Measurements from ENCODE around the gene MCRIP1. TPM values are rescaled to one million over a fixed set of nuclear protein-coding genes. Genes with fewer than 3 reads are reported as not detected.

Gene MCRIP1
- polyA plus RNA-seq, 1 donor (not counting 4 experiments of a cell fraction or from before 2014, with no cell fraction given): 17.7 TPM

GRCh38 chr17:81863833-81864768 is 31.0 kb upstream of the MCRIP1 start:
- DNase-seq (ENCODE audit: low read depth, low spot score): no peak
- dilution Hi-C loops (cut with MboI; ENCODE audit: extremely low pct_ligation_motif_present, low sequenced_read_pairs): no loop called here
- H3K27ac ChIP-seq (ENCODE audit: control insufficient read depth, insufficient read depth, low read length): no peak overlapping the region
- H3K4me2 ChIP-seq (ENCODE audit: control insufficient read depth, extremely low read depth, insufficient read depth, low read depth, low read length): no peak overlapping the region
- peaks cover 7% of the 10 kb centered on the region for H3K9me1 ChIP-seq (ENCODE audit: control insufficient read depth, extremely low read depth, insufficient read depth, low read length)
- peaks cover 36% of the 10 kb centered on the region for H3K4me1 ChIP-seq (ENCODE audit: control insufficient read depth, extremely low read depth, insufficient read depth, low read length)
- FAIRE-seq: no peak
- TF ChIP-seq EZH2 (IDR thresholded peaks at IDR 0.05; ENCODE audit: low read length): no peak
- no peak for TF ChIP-seq CTCF (optimal IDR thresholded peaks at IDR 0.05 in 1 of 3, IDR thresholded peaks at IDR 0.05 in 1 of 3, conservative IDR thresholded peaks at IDR 0.05 in 1 of 3; ENCODE audit: extremely low read depth in 1 of 3, insufficient read depth in 2 of 3, low read length in 3 of 3)
- peaks cover 26% of the 10 kb centered on the region for H4K20me1 ChIP-seq (ENCODE audit: control insufficient read depth, extremely low read depth, insufficient read depth, low read length)
- no peak overlapping the region for H3K9ac ChIP-seq (ENCODE audit: control insufficient read depth, extremely low read depth, insufficient read depth, low read length)
- peaks cover 54% of the 10 kb centered on the region for H3K79me2 ChIP-seq (ENCODE audit: control insufficient read depth, insufficient read depth, low read length)
- H3K36me3 ChIP-seq (ENCODE audit: control insufficient read depth in 2 of 2, extremely low read depth in 1 of 2, insufficient read depth in 2 of 2, low read length in 2 of 2): peaks cover 21 to 37% of the 10 kb centered on the region in 2 experiments
- no peaks in the 10 kb centered on the region for H3K9me3 ChIP-seq (ENCODE audit: control insufficient read depth, low read depth, low read length)
- no peak overlapping the region for H2AFZ ChIP-seq (ENCODE audit: control insufficient read depth, low read length)
- H3K27me3 ChIP-seq (ENCODE audit: control insufficient read depth, extremely low read depth, insufficient read depth, low read length): no peaks in the 10 kb centered on the region
- H3K4me3 ChIP-seq (ENCODE audit: control insufficient read depth in 2 of 3, extremely low read depth in 1 of 3, insufficient read depth in 2 of 3, low read depth in 1 of 3, low read length in 3 of 3): no peak overlapping the region

GRCh38 chr17:81863123-81863675 is 30.1 kb upstream of the MCRIP1 start:
- dilution Hi-C loops (cut with MboI; ENCODE audit: extremely low pct_ligation_motif_present, low sequenced_read_pairs): no loop called here
- H3K36me3 ChIP-seq (ENCODE audit: control insufficient read depth in 2 of 2, extremely low read depth in 1 of 2, insufficient read depth in 2 of 2, low read length in 2 of 2): peaks cover 27 to 41% of the 10 kb centered on the region in 2 experiments
- no peak overlapping the region for H3K4me3 ChIP-seq (ENCODE audit: control insufficient read depth in 2 of 3, extremely low read depth in 1 of 3, insufficient read depth in 2 of 3, low read depth in 1 of 3, low read length in 3 of 3)
- no peak overlapping the region for H2AFZ ChIP-seq (ENCODE audit: control insufficient read depth, low read length)
- FAIRE-seq: no peak
- H4K20me1 ChIP-seq (ENCODE audit: control insufficient read depth, extremely low read depth, insufficient read depth, low read length): peaks cover 24% of the 10 kb centered on the region
- peaks cover 7% of the 10 kb centered on the region for H3K9me1 ChIP-seq (ENCODE audit: control insufficient read depth, extremely low read depth, insufficient read depth, low read length)
- no peak overlapping the region for H3K4me2 ChIP-seq (ENCODE audit: control insufficient read depth, extremely low read depth, insufficient read depth, low read depth, low read length)
- H3K27me3 ChIP-seq (ENCODE audit: control insufficient read depth, extremely low read depth, insufficient read depth, low read length): no peaks in the 10 kb centered on the region
- H3K27ac ChIP-seq (ENCODE audit: control insufficient read depth, insufficient read depth, low read length): no peak overlapping the region
- H3K9ac ChIP-seq (ENCODE audit: control insufficient read depth, extremely low read depth, insufficient read depth, low read length): no peak overlapping the region
- TF ChIP-seq EZH2 (IDR thresholded peaks at IDR 0.05; ENCODE audit: low read length) (no peak), CTCF (optimal IDR thresholded peaks at IDR 0.05 in 1 of 3, IDR thresholded peaks at IDR 0.05 in 1 of 3, conservative IDR thresholded peaks at IDR 0.05 in 1 of 3; ENCODE audit: extremely low read depth in 1 of 3, insufficient read depth in 2 of 3, low read length in 3 of 3) (no peak)
- H3K9me3 ChIP-seq (ENCODE audit: control insufficient read depth, low read depth, low read length): no peaks in the 10 kb centered on the region
- peaks cover 62% of the 10 kb centered on the region for H3K79me2 ChIP-seq (ENCODE audit: control insufficient read depth, insufficient read depth, low read length)
- DNase-seq (ENCODE audit: low read depth, low spot score): no peak
- peaks cover 39% of the 10 kb centered on the region for H3K4me1 ChIP-seq (ENCODE audit: control insufficient read depth, extremely low read depth, insufficient read depth, low read length)
